GM15510 (cell line): ENCODE results near the gene TEK.

Experiments used
- POLR2A ChIP-seq: IDR thresholded peaks from 3 replicates; pipeline ENCODE4 v1.6.1; 2011; ENCODE audit warnings: borderline replicate concordance; ENCODE audit not compliant: insufficient read length; ENCODE audit errors: extremely low read depth

The TEK gene

DNA sequence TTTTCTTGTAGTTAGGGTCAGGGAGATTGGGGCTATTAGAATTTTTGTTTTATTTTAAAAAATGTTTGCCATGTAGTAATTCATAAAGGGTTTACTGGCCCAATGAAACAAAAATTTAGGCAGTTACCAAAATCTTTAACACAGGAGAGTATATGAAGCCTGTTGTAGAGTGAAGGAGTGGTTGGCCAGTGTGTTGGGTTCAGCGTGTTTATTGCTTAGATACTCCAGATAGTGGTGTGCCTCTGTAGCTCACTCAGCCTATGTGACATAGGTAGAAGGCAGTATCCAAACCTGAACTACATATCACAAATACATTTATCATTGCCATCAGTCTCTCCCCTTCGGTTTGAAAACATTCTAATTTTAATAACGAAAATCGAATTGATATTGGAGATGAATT lies 1.2 kb downstream of the TEK start:
- TF ChIP-seq POLR2A: no peak

- TF ChIP-seq POLR2A: no peak
Observed at GRCh38 chr9:27112235-27112634, 3.2 kb downstream of the TEK start.

DNA sequence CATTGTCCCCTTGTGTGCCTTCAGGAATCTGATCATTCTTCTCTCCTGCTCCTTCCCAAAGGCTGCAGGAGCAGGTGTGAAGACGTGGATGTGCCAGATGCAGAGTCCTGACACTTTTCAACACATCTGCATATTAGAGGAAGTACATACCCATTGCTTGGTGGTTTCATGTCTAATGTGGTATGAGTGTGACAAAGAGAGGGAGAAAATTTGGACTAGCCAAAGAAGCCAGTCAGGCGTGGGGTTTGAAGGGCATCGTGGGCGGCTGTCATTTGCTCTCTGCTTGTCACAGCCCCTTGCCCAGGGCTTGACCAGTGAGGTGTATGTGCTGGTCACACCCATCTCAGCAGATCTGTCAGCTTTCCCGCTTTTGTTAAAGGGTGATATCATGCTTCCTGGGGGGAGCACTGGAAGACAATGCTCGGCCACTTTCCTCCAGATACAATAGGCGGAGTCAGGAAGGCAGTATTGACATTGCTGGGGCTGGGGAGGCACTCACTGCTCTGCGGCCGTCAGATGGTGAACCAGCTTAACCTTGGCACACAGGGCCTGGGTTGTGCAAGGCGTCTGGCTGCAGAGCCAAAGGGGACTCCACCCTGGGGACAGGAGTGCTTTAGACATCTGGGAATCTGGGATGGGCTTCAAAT lies 8.6 kb downstream of the TEK start:
- no peak for TF ChIP-seq POLR2A

DNA sequence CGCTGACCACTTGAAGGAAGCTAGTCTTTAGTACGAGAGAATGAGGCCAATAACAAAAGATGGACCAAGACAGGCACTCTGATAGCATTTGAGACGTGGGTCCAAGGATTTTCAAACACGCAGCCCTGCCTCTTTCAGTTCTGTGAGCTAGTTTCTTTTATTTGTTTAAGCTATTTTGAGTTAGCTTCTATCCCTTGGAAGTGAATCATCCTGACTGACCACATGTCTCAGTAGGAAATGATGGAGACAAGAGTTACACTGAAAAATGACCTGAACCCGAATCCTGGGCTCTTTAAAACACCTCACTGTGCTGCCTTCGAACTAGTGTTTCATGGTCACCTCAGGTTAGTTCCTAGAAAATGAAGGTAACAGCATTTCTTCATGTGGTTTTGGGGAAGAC lies 9.9 kb downstream of the TEK start:
- TF ChIP-seq POLR2A: no peak

- no peak for TF ChIP-seq POLR2A
Observed at GRCh38 chr9:27124151-27124550, 15.1 kb downstream of the TEK start.

- TF ChIP-seq POLR2A: no peak
Observed at GRCh38 chr9:27125030-27125429, 16.0 kb downstream of the TEK start.

DNA sequence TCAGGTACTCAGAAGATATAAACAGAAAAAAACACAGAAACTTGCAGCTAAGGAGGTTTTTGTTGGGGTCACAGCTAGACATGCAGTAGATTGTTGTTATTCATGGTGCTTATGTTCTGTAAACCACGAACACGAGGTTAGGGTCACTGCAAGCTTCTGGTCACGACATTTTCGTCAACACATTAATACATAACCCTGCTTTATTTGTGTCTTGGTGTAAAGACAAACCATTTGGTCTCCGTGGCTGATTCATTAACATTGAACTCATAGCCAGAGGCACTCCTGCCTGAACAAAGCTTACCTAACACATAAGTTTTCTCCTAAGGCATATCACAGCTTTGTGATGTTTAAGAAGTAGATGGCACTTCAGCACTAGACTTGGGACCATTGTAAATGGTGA lies 16.9 kb downstream of the TEK start:
- no peak for TF ChIP-seq POLR2A

- no peak for TF ChIP-seq POLR2A
Observed at GRCh38 chr9:27126670-27127069, 17.6 kb downstream of the TEK start.

- no peak for TF ChIP-seq POLR2A
Observed at GRCh38 chr9:27129221-27129620, 20.2 kb downstream of the TEK start.

- TF ChIP-seq POLR2A: no peak
Observed at GRCh38 chr9:27131731-27132130, 22.7 kb downstream of the TEK start.

- TF ChIP-seq POLR2A: no peak
Observed at GRCh38 chr9:27133817-27134216, 24.8 kb downstream of the TEK start.

DNA sequence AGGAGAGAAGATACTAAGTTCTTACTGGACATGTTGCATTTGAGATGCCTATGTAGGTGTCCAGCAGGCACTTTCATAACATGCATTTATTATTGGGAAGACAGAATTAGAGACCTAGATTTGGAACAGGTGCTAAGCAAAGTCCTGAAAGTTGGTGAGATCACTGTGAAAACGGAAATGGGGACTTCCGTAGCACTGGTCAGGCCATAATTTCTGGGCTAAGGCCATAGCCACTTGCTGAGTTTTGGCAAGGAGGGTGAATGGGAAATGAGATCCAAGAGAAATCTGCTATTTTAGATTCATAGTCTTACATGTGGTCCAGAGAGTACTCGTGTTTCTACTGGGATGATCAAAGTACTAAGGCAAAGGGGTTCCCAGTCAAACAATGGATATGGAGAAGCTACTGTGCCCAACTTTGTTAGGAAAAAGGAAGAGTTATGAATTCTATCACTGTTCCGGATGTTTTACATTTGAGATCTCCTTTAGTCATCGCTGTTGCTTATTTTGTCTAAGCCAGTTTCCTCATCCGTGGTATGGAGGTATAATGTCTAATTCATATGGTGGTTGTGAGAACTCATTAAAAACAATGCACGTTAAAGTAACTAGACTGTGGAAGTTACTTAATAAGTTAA lies 33.4 kb downstream of the TEK start:
- no peak for TF ChIP-seq POLR2A

DNA sequence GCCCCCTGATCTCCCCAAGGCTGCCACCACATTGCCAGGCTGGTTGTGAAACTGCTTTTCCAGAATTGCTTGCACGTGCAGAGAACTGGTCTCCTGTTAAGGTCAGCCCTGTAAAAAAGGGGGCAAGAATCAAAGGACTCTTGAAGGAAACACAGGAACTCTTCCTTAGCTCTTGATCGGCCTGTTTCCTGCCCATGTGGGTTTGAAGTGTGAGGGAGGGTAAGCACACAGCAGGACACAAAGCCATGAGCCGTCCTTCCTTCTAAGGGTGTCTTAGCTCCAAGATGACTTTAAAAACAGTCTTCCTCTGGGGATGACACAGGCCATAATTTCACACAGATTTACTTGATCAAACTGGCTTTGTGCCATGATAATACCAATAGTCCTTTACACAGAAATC lies 36.1 kb downstream of the TEK start:
- no peak for TF ChIP-seq POLR2A

- TF ChIP-seq POLR2A: no peak
Observed at GRCh38 chr9:27149651-27150050, 40.6 kb downstream of the TEK start.

GRCh38 chr9:27150746-27151406 lies 41.9 kb downstream of the TEK start:
- TF ChIP-seq POLR2A: no peak
